Measurements from ENCODE around the gene KPNB1.

DNA sequence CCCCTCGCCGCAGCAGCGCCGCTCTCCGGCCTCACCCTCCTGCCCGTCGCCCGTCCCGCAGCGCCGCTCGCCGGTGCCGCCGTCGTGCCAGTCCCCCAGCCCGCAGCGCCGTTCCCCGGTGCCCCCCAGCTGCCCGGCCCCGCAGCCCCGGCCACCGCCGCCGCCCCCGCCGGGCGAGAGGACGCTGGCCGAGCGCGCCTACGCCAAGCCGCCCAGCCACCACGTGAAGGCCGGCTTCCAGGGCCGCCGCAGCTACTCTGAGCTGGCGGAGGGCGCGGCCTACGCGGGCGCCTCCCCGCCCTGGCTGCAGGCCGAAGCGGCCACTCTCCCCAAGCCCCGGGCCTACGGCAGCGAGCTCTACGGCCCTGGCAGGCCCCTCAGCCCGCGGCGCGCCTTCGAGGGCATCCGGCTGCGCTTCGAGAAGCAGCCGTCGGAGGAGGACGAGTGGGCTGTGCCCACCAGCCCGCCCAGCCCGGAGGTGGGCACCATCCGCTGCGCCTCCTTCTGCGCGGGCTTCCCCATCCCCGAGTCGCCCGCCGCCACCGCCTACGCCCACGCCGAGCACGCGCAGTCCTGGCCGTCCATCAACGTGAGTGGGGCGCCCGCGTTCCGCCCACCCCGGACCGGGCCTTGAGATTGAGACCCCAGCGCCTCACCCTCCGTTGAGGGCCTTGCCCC, 59.3 kb downstream of the KPNB1 start:
- TF ChIP-seq, protein P1, sequence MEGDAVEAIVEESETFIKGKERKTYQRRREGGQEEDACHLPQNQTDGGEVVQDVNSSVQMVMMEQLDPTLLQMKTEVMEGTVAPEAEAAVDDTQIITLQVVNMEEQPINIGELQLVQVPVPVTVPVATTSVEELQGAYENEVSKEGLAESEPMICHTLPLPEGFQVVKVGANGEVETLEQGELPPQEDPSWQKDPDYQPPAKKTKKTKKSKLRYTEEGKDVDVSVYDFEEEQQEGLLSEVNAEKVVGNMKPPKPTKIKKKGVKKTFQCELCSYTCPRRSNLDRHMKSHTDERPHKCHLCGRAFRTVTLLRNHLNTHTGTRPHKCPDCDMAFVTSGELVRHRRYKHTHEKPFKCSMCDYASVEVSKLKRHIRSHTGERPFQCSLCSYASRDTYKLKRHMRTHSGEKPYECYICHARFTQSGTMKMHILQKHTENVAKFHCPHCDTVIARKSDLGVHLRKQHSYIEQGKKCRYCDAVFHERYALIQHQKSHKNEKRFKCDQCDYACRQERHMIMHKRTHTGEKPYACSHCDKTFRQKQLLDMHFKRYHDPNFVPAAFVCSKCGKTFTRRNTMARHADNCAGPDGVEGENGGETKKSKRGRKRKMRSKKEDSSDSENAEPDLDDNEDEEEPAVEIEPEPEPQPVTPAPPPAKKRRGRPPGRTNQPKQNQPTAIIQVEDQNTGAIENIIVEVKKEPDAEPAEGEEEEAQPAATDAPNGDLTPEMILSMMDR (conservative IDR thresholded peaks at IDR 0.05; ENCODE audit: low read depth in 2 of 2), result no peak
- TF ChIP-seq, protein P2, sequence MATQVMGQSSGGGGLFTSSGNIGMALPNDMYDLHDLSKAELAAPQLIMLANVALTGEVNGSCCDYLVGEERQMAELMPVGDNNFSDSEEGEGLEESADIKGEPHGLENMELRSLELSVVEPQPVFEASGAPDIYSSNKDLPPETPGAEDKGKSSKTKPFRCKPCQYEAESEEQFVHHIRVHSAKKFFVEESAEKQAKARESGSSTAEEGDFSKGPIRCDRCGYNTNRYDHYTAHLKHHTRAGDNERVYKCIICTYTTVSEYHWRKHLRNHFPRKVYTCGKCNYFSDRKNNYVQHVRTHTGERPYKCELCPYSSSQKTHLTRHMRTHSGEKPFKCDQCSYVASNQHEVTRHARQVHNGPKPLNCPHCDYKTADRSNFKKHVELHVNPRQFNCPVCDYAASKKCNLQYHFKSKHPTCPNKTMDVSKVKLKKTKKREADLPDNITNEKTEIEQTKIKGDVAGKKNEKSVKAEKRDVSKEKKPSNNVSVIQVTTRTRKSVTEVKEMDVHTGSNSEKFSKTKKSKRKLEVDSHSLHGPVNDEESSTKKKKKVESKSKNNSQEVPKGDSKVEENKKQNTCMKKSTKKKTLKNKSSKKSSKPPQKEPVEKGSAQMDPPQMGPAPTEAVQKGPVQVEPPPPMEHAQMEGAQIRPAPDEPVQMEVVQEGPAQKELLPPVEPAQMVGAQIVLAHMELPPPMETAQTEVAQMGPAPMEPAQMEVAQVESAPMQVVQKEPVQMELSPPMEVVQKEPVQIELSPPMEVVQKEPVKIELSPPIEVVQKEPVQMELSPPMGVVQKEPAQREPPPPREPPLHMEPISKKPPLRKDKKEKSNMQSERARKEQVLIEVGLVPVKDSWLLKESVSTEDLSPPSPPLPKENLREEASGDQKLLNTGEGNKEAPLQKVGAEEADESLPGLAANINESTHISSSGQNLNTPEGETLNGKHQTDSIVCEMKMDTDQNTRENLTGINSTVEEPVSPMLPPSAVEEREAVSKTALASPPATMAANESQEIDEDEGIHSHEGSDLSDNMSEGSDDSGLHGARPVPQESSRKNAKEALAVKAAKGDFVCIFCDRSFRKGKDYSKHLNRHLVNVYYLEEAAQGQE (IDR thresholded peaks at IDR 0.05; ENCODE audit: unreplicated experiment), result no peak
- TF ChIP-seq EZH2phosphoT487 (IDR thresholded peaks at IDR 0.05; ENCODE audit: unreplicated experiment) (no peak), JUNB (IDR thresholded peaks at IDR 0.05; ENCODE audit: unreplicated experiment) (no peak), EZH2 (IDR thresholded peaks at IDR 0.05; ENCODE audit: low read depth, unreplicated experiment) (no peak)
